Urinary bladder (tissue), 4 donors: Measurements from ENCODE around the gene PEPD. TPM values are rescaled to one million over a fixed set of nuclear protein-coding genes. Genes with fewer than 3 reads are reported as not detected.
A peak's percentile ranks its signal among the peaks of the same experiment; 100 is the strongest.

Source experiments
- DNase-seq: peaks from one replicate; pipeline ENCODE4 v3.0.0-alpha.2; 2015; ENCODE audit errors: extremely low spot score
- H3K27ac ChIP-seq: one replicate; pipeline ENCODE4 v1.5.1; 2013; ENCODE audit warnings: low read depth, mild to moderate bottlenecking, moderate library complexity
- H3K36me3 ChIP-seq: one replicate; pipeline ENCODE4 v1.6.1; 2013; ENCODE audit warnings: mild to moderate bottlenecking, moderate library complexity; ENCODE audit not compliant: insufficient read depth
- H3K4me1 ChIP-seq: one replicate; pipeline ENCODE4 v1.6.1; 2013; ENCODE audit warnings: mild to moderate bottlenecking, moderate library complexity; ENCODE audit not compliant: insufficient read depth
- H3K4me3 ChIP-seq: one replicate; pipeline ENCODE4 v1.5.1; 2013; ENCODE audit warnings: low read depth, low read length
- WGBS: extraction: QIAGEN DNeasy Blood & Tissue Kit; methylation state at CpG from one replicate; pipeline ENCODE4 v1.1.7; 2013; 5-methylcytosine and 5-hydroxymethylcytosine counted together
- polyA plus RNA-seq: library from polyadenylated mRNA; stranded (reverse); fragments of 200-250 nt; gene quantifications from one replicate; pipeline ENCODE4 v1.2.3, GENCODE V29; 2013
- total RNA-seq: library from RNA; depleted of rRNA; stranded (reverse); fragments of >200 nt; gene quantifications from one replicate; pipeline ENCODE4 v1.2.3, GENCODE V29; 2014
- donor health status: healthy with polysubstance abuse.
- donor health status: healthy.

PEPD gene
- total and polyA plus RNA-seq, 2 donors, result 24.2 to 85.0 TPM

GRCh38 chr19:33375156-33375836, 146.3 kb downstream of the PEPD start:
- H3K4me3 ChIP-seq, result no peak overlapping the region
- WGBS, result 73% methylated on average over 9 of the region's 9 CpGs
- no peak for DNase-seq
- H3K4me1 ChIP-seq, result peaks cover 3% of the 10 kb centered on the region
- no peaks in the 10 kb centered on the region for H3K36me3 ChIP-seq
- no peak overlapping the region for H3K27ac ChIP-seq

- peak overlapping the region; percentile 94 for H3K27ac ChIP-seq
- WGBS, result 6% methylated on average over 22 of the region's 22 CpGs
- DNase-seq, result no peak
- H3K4me3 ChIP-seq, result peak overlapping the region; percentile 81
- no peaks in the 10 kb centered on the region for H3K36me3 ChIP-seq
- peaks cover 3% of the 10 kb centered on the region for H3K4me1 ChIP-seq
Observed at GRCh38 chr19:33374236-33374714, 147.3 kb downstream of the PEPD start.

DNA sequence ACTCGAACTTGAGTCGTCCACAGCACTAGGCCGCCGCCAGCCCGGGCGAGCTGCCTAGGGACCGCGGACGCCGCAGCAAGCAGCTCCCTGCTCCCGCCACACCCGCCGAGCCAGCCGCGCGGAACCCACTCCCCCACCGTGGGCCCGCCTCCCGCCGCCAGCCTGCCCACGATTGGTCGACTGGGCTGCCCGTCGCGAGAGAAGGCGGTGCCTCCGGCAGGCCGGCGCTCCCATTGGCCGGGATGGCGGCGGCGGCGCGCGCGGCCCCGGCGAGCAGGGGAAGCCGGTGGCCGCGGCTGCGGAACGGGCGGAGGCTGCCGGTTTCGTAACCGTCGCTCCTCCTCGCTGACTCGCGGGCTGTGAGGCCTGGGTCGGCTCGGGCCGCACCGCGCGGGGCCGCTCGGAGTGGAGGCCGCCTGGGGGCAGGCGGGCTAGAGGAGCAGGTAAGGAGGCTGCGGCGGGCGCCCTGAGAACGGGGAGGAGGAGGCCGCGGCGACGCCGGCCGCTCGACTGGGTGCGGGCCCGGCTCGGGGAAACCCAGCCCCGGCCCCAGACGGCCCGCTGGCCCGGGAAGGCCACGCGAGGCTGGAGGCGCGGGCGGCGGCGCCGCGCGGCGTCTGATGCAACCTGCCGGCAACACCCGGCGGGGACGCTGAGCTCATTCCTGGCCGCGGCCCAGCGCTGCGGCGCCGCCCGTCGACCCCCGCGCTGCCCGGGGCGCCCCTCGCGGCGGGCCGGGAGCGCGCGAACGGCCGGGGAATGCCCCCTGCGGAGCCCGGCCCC, 147.9 kb downstream of the PEPD start, which contains the start of gene CEBPG:
Gene CEBPG, plus strand, starts transcription at position 257 of the 783 bp plus-strand sequence. CDS start 5,531 bp downstream, outside the sequence.
- H3K36me3 ChIP-seq, result no peaks in the 10 kb centered on the region
- peaks cover 3% of the 10 kb centered on the region for H3K4me1 ChIP-seq
- H3K4me3 ChIP-seq, result peak within 1 kb of the TSS; percentile 81
- peak within 1 kb of the TSS; percentile 94 for H3K27ac ChIP-seq
- peak; percentile 70 for DNase-seq
- under 1% methylated on average over 118 of the region's 118 CpGs for WGBS

DNA sequence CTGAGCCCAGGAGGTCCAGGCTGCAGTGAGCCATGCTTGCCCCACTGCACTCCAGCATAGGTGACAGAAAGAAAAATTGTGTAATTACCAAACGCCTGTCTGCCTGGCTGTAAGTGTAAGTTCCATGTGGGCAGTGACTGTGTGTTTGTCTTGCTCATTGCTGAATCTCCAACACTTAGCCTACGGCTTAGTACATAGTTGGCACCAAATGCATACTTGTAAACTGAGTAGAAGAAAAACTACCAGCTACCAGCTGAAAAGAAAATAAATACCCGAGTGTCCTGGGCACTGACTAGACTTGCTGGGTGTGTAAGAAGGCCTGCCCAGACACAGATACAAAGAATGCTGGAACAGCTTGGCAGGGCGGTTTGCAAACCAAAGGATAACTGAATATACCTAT, 150.8 kb downstream of the PEPD start:
- peaks cover 2% of the 10 kb centered on the region for H3K4me1 ChIP-seq
- no peak overlapping the region for H3K4me3 ChIP-seq
- no peaks in the 10 kb centered on the region for H3K36me3 ChIP-seq
- H3K27ac ChIP-seq, result no peak overlapping the region
- DNase-seq, result no peak
- WGBS, result 83% methylated on average over 4 of the region's 4 CpGs

DNA sequence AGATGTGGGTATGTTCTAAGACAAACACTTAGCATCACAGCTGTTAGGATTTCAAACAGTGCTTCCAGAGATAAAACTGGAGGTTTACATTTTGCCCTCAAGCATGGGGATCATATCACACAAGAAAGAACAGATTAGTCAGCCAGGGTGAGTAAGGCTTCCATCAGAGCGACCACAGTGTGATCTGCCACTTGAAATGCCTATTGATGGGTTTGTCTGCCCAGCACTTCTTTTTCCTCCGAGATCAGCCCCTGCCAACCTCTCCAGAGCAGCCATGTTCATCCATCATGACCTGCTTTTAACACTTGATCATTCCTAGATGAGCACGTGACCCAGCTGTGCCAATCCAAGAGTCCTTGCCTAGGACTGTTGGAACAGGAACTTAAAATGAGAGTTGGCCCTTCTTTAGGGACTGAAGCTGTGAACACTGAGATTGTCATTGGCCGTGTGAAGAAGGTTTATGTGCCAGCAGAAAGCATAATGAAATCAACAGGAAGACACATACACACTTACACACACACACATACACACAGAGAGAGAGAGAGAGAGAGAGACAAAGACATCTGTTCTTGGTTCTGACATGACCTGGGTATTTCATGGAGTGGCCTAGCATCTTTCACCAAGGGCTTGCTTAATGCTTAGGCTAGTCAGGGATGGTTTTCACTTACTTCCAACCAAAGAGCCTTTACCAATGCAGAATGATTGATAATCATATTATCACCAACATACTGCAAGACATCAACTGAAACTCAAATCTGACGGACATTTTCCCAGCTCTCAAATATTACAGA, 153.3 kb downstream of the PEPD start:
- H3K4me1 ChIP-seq, result no peaks in the 10 kb centered on the region
- H3K4me3 ChIP-seq, result no peak overlapping the region
- no peak for DNase-seq
- no peak overlapping the region for H3K27ac ChIP-seq
- 60% methylated on average over 5 of the region's 5 CpGs for WGBS
- H3K36me3 ChIP-seq, result no peaks in the 10 kb centered on the region

DNA sequence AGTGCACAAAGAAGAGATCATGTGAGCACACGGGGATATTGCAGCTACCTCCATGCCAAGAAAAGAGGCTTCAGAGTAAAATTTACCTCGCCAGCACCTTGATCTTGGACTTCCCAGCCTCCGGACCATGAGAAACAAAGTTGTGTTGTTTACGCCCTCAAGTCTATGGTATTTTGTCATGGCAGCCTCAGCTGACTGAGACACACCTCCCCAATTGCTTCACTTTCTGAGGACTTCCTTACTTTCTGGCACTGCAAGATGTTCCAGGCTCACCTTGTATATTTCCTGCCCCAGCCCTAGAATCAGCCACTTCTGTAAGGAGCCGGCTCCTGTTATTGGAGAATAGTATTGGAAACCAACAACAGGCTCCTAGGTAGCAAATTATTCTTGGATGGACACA, 154.7 kb downstream of the PEPD start:
- Histone ChIP-seq H3K27ac (no peak overlapping the region), H3K36me3 (no peaks in the 10 kb centered on the region), H3K4me1 (no peaks in the 10 kb centered on the region), H3K4me3 (no peak overlapping the region)
- DNase-seq, result no peak
- WGBS, result 84% methylated on average over 5 of the region's 5 CpGs

DNA sequence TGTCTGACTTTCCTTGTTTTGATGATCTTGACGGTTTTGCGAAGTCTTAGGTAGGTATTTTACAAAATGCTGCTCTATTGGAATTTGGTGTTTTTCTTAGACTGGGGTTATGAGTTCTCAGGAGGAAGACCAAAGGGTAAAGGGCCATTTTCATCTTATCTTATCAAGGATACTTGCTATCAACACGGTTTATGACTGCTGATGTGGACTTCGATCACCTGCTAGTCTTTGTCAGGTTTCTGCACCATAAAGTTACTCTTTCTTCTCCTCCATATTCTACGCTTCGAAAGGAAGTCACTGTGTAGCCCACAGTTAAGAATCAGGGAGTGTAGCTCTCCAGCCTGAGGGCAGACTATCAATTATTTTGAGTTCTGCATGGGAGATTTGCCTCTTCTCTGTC, 155.5 kb downstream of the PEPD start:
- no peaks in the 10 kb centered on the region for H3K36me3 ChIP-seq
- H3K4me3 ChIP-seq, result no peak overlapping the region
- DNase-seq, result no peak
- WGBS, result 59% methylated on average over 6 of the region's 6 CpGs
- no peaks in the 10 kb centered on the region for H3K4me1 ChIP-seq
- H3K27ac ChIP-seq, result no peak overlapping the region

DNA sequence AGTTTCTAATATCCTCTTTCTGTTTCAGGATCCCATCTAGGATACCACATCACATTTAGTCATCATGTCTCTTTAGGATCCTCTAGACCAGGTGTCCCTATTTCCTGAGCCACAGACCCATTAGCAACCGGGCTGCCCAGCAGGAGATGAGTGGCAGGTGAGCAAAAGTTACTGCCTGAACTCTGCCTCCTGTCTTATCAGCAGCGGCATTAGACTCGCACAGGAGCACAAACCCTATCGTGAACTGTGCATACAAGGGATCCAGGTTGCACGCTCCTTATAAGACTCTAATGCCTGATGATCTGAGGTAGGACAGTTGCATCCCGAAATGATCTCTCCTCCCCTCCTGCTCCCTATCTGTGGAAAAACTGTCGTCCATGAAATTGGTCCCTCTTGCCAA, 155.9 kb downstream of the PEPD start:
- Histone ChIP-seq H3K4me3 (no peak overlapping the region), H3K36me3 (no peaks in the 10 kb centered on the region), H3K27ac (no peak overlapping the region), H3K4me1 (no peaks in the 10 kb centered on the region)
- DNase-seq, result no peak
- whole genome bisulfite sequencing, result 63% methylated on average over 7 of the region's 7 CpGs

DNA sequence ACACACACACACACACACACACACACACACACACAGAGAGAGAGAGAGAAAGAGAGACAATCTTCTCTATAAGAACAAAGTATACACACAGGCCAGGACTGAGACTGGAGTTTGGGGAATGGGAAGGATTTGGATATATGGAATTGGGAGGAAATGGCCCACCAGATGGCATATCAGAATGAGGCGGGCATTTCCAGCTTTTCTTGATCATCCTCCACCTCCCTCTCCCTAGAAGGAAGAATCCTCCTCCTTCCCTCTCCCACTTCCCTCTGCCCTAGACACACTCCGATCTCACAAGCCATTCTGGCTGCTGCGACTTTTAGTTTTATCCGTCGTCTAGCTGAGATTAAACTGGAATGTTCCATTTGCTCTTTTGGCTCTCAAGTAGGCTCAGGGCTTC, 158.1 kb downstream of the PEPD start:
- Histone ChIP-seq H3K4me1 (no peaks in the 10 kb centered on the region), H3K4me3 (no peak overlapping the region), H3K36me3 (no peaks in the 10 kb centered on the region), H3K27ac (no peak overlapping the region)
- no peak for DNase-seq
- 72% methylated on average over 5 of the region's 5 CpGs for WGBS

GRCh38 chr19:33362508-33363228, 158.9 kb downstream of the PEPD start:
- no peak for DNase-seq
- H3K4me1 ChIP-seq, result no peaks in the 10 kb centered on the region
- H3K27ac ChIP-seq, result no peak overlapping the region
- 85% methylated on average over 6 of the region's 6 CpGs for WGBS
- no peaks in the 10 kb centered on the region for H3K36me3 ChIP-seq
- H3K4me3 ChIP-seq, result no peak overlapping the region

DNA sequence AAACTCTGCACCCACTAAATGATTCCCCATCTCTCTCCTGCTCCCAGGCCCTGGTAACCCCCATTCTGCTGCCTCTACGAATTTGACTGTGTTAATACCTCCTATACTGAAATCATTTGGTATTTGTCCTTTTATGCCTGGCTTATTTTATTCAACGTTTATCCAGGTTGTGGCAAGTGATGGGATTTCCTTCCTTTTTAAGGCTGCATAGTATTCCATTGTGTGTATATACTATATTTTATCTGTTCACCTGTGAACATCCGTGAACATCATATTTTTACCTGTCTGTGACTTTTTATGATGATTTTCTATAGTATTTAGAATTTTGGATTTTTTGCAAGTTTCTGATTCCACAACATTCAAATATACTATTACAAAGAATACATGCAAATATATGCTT, 162.0 kb downstream of the PEPD start:
- Histone ChIP-seq H3K36me3 (no peaks in the 10 kb centered on the region), H3K27ac (no peak overlapping the region), H3K4me1 (no peaks in the 10 kb centered on the region), H3K4me3 (no peak overlapping the region)
- no peak for DNase-seq
- WGBS, result 82% methylated on average over 3 of the region's 3 CpGs

DNA sequence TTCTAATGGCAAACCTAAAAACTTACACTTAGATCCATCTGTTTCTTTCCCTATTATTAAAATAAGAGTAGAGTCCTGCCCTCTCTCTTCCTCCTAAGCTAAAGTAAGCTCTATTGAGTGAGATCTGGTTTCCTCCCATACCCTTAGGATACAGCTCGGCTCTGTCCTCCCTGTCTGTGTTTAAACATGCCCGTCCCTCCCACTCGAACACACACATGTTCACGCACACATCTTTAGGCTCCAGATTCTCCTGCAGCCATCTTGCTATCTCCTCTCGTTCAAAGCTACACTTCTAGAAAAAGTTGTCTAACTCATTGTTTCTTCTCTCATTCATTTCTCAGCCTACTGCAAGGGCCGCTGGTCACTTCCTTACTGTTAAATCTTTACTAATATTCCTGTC, 163.2 kb downstream of the PEPD start:
- no peak overlapping the region for H3K4me3 ChIP-seq
- H3K27ac ChIP-seq, result no peak overlapping the region
- no peaks in the 10 kb centered on the region for H3K36me3 ChIP-seq
- WGBS, result 69% methylated on average over 6 of the region's 6 CpGs
- DNase-seq, result no peak
- H3K4me1 ChIP-seq, result no peaks in the 10 kb centered on the region

- WGBS, result 52% methylated on average over 1 of the region's 1 CpG
- DNase-seq, result no peak
- no peak overlapping the region for H3K4me3 ChIP-seq
- no peaks in the 10 kb centered on the region for H3K4me1 ChIP-seq
- no peaks in the 10 kb centered on the region for H3K36me3 ChIP-seq
- H3K27ac ChIP-seq, result no peak overlapping the region
Observed at GRCh38 chr19:33357556-33357955, 164.0 kb downstream of the PEPD start.
